ENCODE data around the gene SF3B2.

- TF ChIP-seq EP300 (IDR thresholded peaks at IDR 0.05) (no peak), CTCF (IDR thresholded peaks at IDR 0.05) (no peak)
Measured at GRCh38 chr11:66062408-66062807, 10.2 kb downstream of the SF3B2 start.

Data from ovary (tissue), 3 donors.